B cell (primary cell): Measurements from ENCODE around the gene ACOT4. TPM values are rescaled to one million over a fixed set of nuclear protein-coding genes. Genes with fewer than 3 reads are reported as not detected.

ENCODE experiments used
- ATAC-seq: fragments of 200-7000 bp; cut with Tn5 transposase; one replicate; pipeline ENCODE4 v1.10.0; 2021; ENCODE audit warnings: low read depth, mild to moderate bottlenecking, moderate number of reproducible peaks, moderate library complexity
- CTCF ChIA-PET: fragments of 350-600 bp; sonication (Branson Sonifier 250); formaldehyde crosslinking; loops from one replicate; lab custom pipeline; 2021; ENCODE audit warnings: antibody characterized with exemption, inconsistent platforms; lab: Charles Lee
- POLR2A ChIA-PET: fragments of 350-600 bp; sonication (Branson Sonifier 250); formaldehyde crosslinking; loops from one replicate; lab custom pipeline; 2021; ENCODE audit warnings: antibody characterized with exemption; lab: Charles Lee
- DNase-seq: peaks from one replicate; pipeline ENCODE4 v3.0.0; 2013
- H2AFZ ChIP-seq: 2 replicates; pipeline ENCODE4 v1.6.1; 2012; ENCODE audit warnings: mild to moderate bottlenecking, low read depth, low read length; ENCODE audit not compliant: insufficient read depth, poor library complexity, severe bottlenecking
- H3K27ac ChIP-seq, 2 donors: 1 replicate in 1 of 2; 2 replicates in 1 of 2; pipeline ENCODE4 v1.5.1; 2012 to 2013; ENCODE audit warnings: low read length in 2 of 2, mild to moderate bottlenecking in 2 of 2, moderate library complexity in 1 of 2
- H3K27me3 ChIP-seq, 4 experiments: fragments of 200-600 bp in 1 of 4; sonication (generic) in 1 of 4; replicated peaks in 1 of 4; 1 replicate in 2 of 4; 2 replicates in 2 of 4; pipeline versions ENCODE4 v1.6.1 to v1.7.0; 2013 to 2016; ENCODE audit warnings: low read length in 3 of 4, mild to moderate bottlenecking in 2 of 4, mixed read lengths in 1 of 4, moderate library complexity in 1 of 4; ENCODE audit not compliant: insufficient read depth in 4 of 4, control insufficient read depth in 3 of 4; ENCODE audit errors: control extremely low read depth in 1 of 4
- H3K36me3 ChIP-seq, 2 experiments: replicated peaks in 1 of 2; 1 replicate in 1 of 2; 2 replicates in 1 of 2; pipeline versions ENCODE4 v1.6.1 to v1.7.1; 2013; ENCODE audit warnings: low read length in 1 of 2; ENCODE audit not compliant: insufficient read depth in 2 of 2, control insufficient read depth in 1 of 2; ENCODE audit errors: control extremely low read depth in 1 of 2, extremely low read depth in 1 of 2
- H3K4me1 ChIP-seq, 2 donors: fragments of 200-600 bp in 1 of 2; sonication (generic) in 1 of 2; 1 replicate in 1 of 2; 2 replicates in 1 of 2; pipeline versions ENCODE4 v1.5.1 to v1.6.1; 2013 to 2017; ENCODE audit warnings: low read length in 2 of 2; ENCODE audit not compliant: control insufficient read depth in 2 of 2, insufficient read depth in 2 of 2
- H3K4me2 ChIP-seq: replicated peaks from 2 replicates; pipeline ENCODE3; 2012; ENCODE audit warnings: mild to moderate bottlenecking, low read depth, low read length; ENCODE audit not compliant: poor library complexity, severe bottlenecking
- H3K4me3 ChIP-seq, 5 experiments: fragments of 200-600 bp in 1 of 5; sonication (generic) in 1 of 5; 1 replicate in 3 of 5; 2 replicates in 2 of 5; pipeline versions ENCODE4 v1.5.1 to v1.7.0; 2011 to 2016; ENCODE audit warnings: low read length in 4 of 5, mild to moderate bottlenecking in 4 of 5, low read depth in 2 of 5, control low read depth in 1 of 5, moderate library complexity in 1 of 5; ENCODE audit not compliant: insufficient read depth in 1 of 5; ENCODE audit errors: control extremely low read depth in 1 of 5, extremely low read depth in 1 of 5
- H3K79me2 ChIP-seq: fragments of 200-600 bp; sonication (generic); one replicate; pipeline ENCODE4 v1.6.0; 2016; ENCODE audit warnings: low read length; ENCODE audit not compliant: control insufficient read depth, insufficient read depth
- H3K9ac ChIP-seq: fragments of 200-600 bp; sonication (generic); 2 replicates; pipeline ENCODE4 v1.6.1; 2017; ENCODE audit warnings: mild to moderate bottlenecking, low read length, moderate library complexity
- H3K9me3 ChIP-seq, 3 donors: one replicate each; pipeline versions ENCODE4 v1.6.1 to v1.7.1; 2013; ENCODE audit warnings: low read length in 2 of 3; ENCODE audit not compliant: control insufficient read depth in 2 of 3, insufficient read depth in 1 of 3; ENCODE audit errors: control extremely low read depth in 1 of 3
- H4K20me1 ChIP-seq: 2 replicates; pipeline ENCODE4 v1.6.0; 2012; ENCODE audit warnings: mild to moderate bottlenecking, low read length; ENCODE audit not compliant: insufficient read depth, control insufficient read depth, poor library complexity, severe bottlenecking
- H3K27ac Mint-ChIP-seq: one replicate; pipeline ENCODE4 v1.8.0; 2021; ENCODE audit warnings: mixed read lengths
- H3K27me3 Mint-ChIP-seq: one replicate; pipeline ENCODE4 v1.8.0; 2021; ENCODE audit warnings: mixed read lengths
- H3K4me1 Mint-ChIP-seq: one replicate; pipeline ENCODE4 v1.8.0; 2021; ENCODE audit warnings: mixed read lengths
- H3K4me3 Mint-ChIP-seq: one replicate; pipeline ENCODE4 v1.8.0; 2021; ENCODE audit warnings: mixed read lengths
- H3K9me3 Mint-ChIP-seq: one replicate; pipeline ENCODE4 v1.8.0; 2022; ENCODE audit warnings: mixed read lengths; ENCODE audit not compliant: insufficient read depth
- CTCF ChIP-seq: fragments of 200-600 bp; IDR thresholded peaks from one replicate; pipeline ENCODE4 v1.8.0; 2022; ENCODE audit warnings: antibody characterized with exemption, mild to moderate bottlenecking
- EZH2 ChIP-seq: IDR thresholded peaks from 2 replicates; pipeline ENCODE4 v1.6.1; 2012; ENCODE audit warnings: borderline replicate concordance, low read depth, mild to moderate bottlenecking, moderate library complexity, low read length; ENCODE audit not compliant: insufficient read depth, poor library complexity, severe bottlenecking
- WGBS: methylation state at CpG from one replicate; pipeline ENCODE4 v1.1.5; 2013; ENCODE audit warnings: missing lambda C conversion rate; ENCODE audit not compliant: insufficient coverage; 5-methylcytosine and 5-hydroxymethylcytosine counted together
- intact Hi-C: fragments of 100-400 bp; cut with micrococcal nuclease; formaldehyde crosslinking; loops from one replicate; pipeline ENCODE4 v1.10.0; 2022
- polyA plus RNA-seq: library from polyadenylated mRNA; depleted of rRNA; stranded (reverse); fragments of >200 nt; gene quantifications from 2 replicates; pipeline ENCODE4 v1.2.3, GENCODE V29; 2012
- total RNA-seq, 2 donors: library from RNA; stranded (reverse); fragments of 120-200 nt in 1 of 2; gene quantifications; 1 replicate in 1 of 2; 2 replicates in 1 of 2; pipeline versions ENCODE4 v1.2.3 to v1.2.4, GENCODE V29; 2013 to 2022

ACOT4 gene
- total and polyA plus RNA-seq, 2 donors (not counting 1 experiment from before 2014, with no cell fraction given) = 0.19 to 0.42 TPM

GRCh38 chr14:73567358-73567757 is 24.3 kb upstream of the ACOT4 start:
- no peaks in the 10 kb centered on the region for H4K20me1 ChIP-seq
- peaks cover 38% of the 10 kb centered on the region for H3K4me1 Mint-ChIP-seq
- intact Hi-C loops = loop anchor here (5.0 kb wide), 1 partner anchor 75 kb away; the partner anchor contains the start of gene RIOX1

More at GRCh38 chr14:73567358-73567757, 24.3 kb upstream of the ACOT4 start:
- Histone ChIP-seq H3K9ac (no peak overlapping the region), H3K4me3 (no peak overlapping the region), H3K27me3 (no peaks in the 10 kb centered on the region), H3K4me2 (no peak overlapping the region), H2AFZ (no peak overlapping the region), H3K79me2 (peaks cover 20% of the 10 kb centered on the region), H3K36me3 (no peaks in the 10 kb centered on the region), H3K9me3 (peaks cover 0 to 10% (median 0%) of the 10 kb centered on the region in 3 donors), H3K4me1 (peaks cover 19 to 32% of the 10 kb centered on the region in 2 donors), H3K27ac (no peak overlapping the region)
- 100% methylated on average over 6 of the region's 7 CpGs for WGBS
- peaks cover 4% of the 10 kb centered on the region for H3K9me3 Mint-ChIP-seq
- peak overlapping the region; percentile 16 for H3K4me3 Mint-ChIP-seq
- no peak overlapping the region for H3K27ac Mint-ChIP-seq
- CTCF ChIA-PET = interaction anchor here (0.5 to 2.1 kb wide), 5 partner anchors 58 to 662 kb away, joined by 3 to 8 read pairs (median 3); no protein-coding TSS in a partner anchor
- ATAC-seq (no peak), DNase-seq (no peak)
- TF ChIP-seq CTCF (no peak), EZH2 (no peak)
- no peaks in the 10 kb centered on the region for H3K27me3 Mint-ChIP-seq
- POLR2A ChIA-PET = interaction anchor here (0.5 kb wide), 1 partner anchor 247 kb away, joined by 3 read pairs; no protein-coding TSS in a partner anchor
